GM23248 (cell line): ENCODE data around the gene DEFB128. TPM values are rescaled to one million over a fixed set of nuclear protein-coding genes. Genes with fewer than 3 reads are reported as not detected.

Source experiments
- DNase-seq: peaks from one replicate; pipeline ENCODE4 v3.0.0-alpha.2; 2015
- H2AFZ ChIP-seq: fragments of 200-600 bp; sonication (generic); 2 replicates; pipeline ENCODE4 v1.6.1; 2016; ENCODE audit warnings: antibody characterized with exemption
- H3F3A ChIP-seq: fragments of 200-600 bp; sonication (generic); 2 replicates; pipeline ENCODE4 v1.6.1; 2016; ENCODE audit warnings: mild to moderate bottlenecking, antibody characterized with exemption, mixed run types; ENCODE audit not compliant: insufficient read depth
- H3K27ac ChIP-seq: fragments of 200-600 bp; sonication (generic); 2 replicates; pipeline ENCODE4 v1.5.1; 2016; ENCODE audit warnings: mild to moderate bottlenecking
- H3K27me3 ChIP-seq: fragments of 200-600 bp; sonication (generic); replicated peaks from 2 replicates; pipeline ENCODE4 v1.6.1; 2016; ENCODE audit warnings: mild to moderate bottlenecking; ENCODE audit not compliant: insufficient read depth
- H3K36me3 ChIP-seq: fragments of 200-600 bp; sonication (generic); 2 replicates; pipeline ENCODE4 v1.6.1; 2016; ENCODE audit warnings: low read depth, mild to moderate bottlenecking
- H3K4me1 ChIP-seq: fragments of 200-600 bp; sonication (generic); 2 replicates; pipeline ENCODE4 v1.6.1; 2016; ENCODE audit warnings: mild to moderate bottlenecking; ENCODE audit not compliant: insufficient read depth
- H3K4me2 ChIP-seq: fragments of 200-600 bp; sonication (generic); one replicate; pipeline ENCODE4 v1.6.1; 2016; ENCODE audit warnings: mild to moderate bottlenecking; ENCODE audit not compliant: unreplicated experiment
- H3K4me3 ChIP-seq: fragments of 200-600 bp; sonication (generic); 2 replicates; pipeline ENCODE4 v1.5.1; 2016; ENCODE audit warnings: mild to moderate bottlenecking
- H3K79me2 ChIP-seq: fragments of 200-600 bp; sonication (generic); 2 replicates; pipeline ENCODE4 v1.6.1; 2016; ENCODE audit warnings: mild to moderate bottlenecking; ENCODE audit not compliant: insufficient read depth
- H3K9ac ChIP-seq: fragments of 200-600 bp; sonication (generic); 2 replicates; pipeline ENCODE4 v1.6.1; 2016; ENCODE audit warnings: mild to moderate bottlenecking
- H3K9me2 ChIP-seq: fragments of 200-600 bp; sonication (generic); 2 replicates; pipeline ENCODE4 v1.6.1; 2016; ENCODE audit warnings: mixed run types, mild to moderate bottlenecking, moderate library complexity; ENCODE audit not compliant: insufficient read depth
- H3K9me3 ChIP-seq: fragments of 200-600 bp; sonication (generic); one replicate; pipeline ENCODE4 v1.6.1; 2017; ENCODE audit warnings: low read depth
- H4K20me1 ChIP-seq: fragments of 200-600 bp; sonication (generic); 2 replicates; pipeline ENCODE4 v1.6.0; 2016; ENCODE audit not compliant: insufficient read depth
- EZH2 ChIP-seq: fragments of 200-600 bp; sonication (generic); IDR thresholded peaks from 2 replicates; pipeline ENCODE4 v1.6.1; 2018; ENCODE audit warnings: antibody characterized with exemption, mild to moderate bottlenecking; ENCODE audit not compliant: insufficient read depth, poor library complexity, severe bottlenecking
- EZH2phosphoT487 ChIP-seq: fragments of 200-600 bp; sonication (generic); IDR thresholded peaks from 2 replicates; pipeline ENCODE4 v1.6.1; 2018; ENCODE audit warnings: antibody characterized with exemption, moderate library complexity, mild to moderate bottlenecking, low read depth; ENCODE audit not compliant: insufficient read depth
- WGBS, 2 experiments: methylation state at CpG; one replicate each; pipeline ENCODE4 v1.1.6; 2015 to 2017; ENCODE audit warnings: low lambda C conversion rate in 2 of 2, low coverage in 1 of 2; ENCODE audit errors: missing lambda C conversion rate in 2 of 2; 5-methylcytosine and 5-hydroxymethylcytosine counted together
- in situ Hi-C: fragments of 300-500 bp; cut with MboI; formaldehyde crosslinking; loops from 2 replicates; pipeline ENCODE4 v1.15.0; 2020
- polyA plus RNA-seq: library from polyadenylated mRNA; unstranded; fragments of >200 nt; fragmentation: Nextera tagmentation; extraction: Ambion mirVana; gene quantifications from 2 replicates; pipeline ENCODE4 v1.2.1, GENCODE V29; 2016
- total RNA-seq: library from RNA; depleted of rRNA; stranded (reverse); fragments of >200 nt; shearing (Covaris generic); gene quantifications from 2 replicates; pipeline ENCODE4 v1.2.3, GENCODE V29; 2014

DEFB128 gene
- total and polyA plus RNA-seq, 2 experiments from 2014 or later, result not detected

- no peak overlapping the region for H3K4me2 ChIP-seq
- no peak for TF ChIP-seq EZH2
- TF ChIP-seq EZH2phosphoT487, result no peak
- no peaks in the 10 kb centered on the region for H3K4me1 ChIP-seq
- in situ Hi-C loops, result no loop called here
- H3K9me3 ChIP-seq, result no peaks in the 10 kb centered on the region
- 0 to 5% methylated on average over 1 of the region's 1 CpG for WGBS, 2 experiments
- no peak overlapping the region for H3K9ac ChIP-seq
- no peak overlapping the region for H2AFZ ChIP-seq
- H3K4me3 ChIP-seq, result no peak overlapping the region
- H3K79me2 ChIP-seq, result no peaks in the 10 kb centered on the region
- no peaks in the 10 kb centered on the region for H4K20me1 ChIP-seq
- H3K9me2 ChIP-seq, result no peaks in the 10 kb centered on the region
- H3F3A ChIP-seq, result no peaks in the 10 kb centered on the region
- H3K27me3 ChIP-seq, result 0 out of 2 replicates have a peak, but pooled peaks cover 13% of the 10 kb centered on the region
- peak; percentile 42 for DNase-seq
- H3K36me3 ChIP-seq, result no peaks in the 10 kb centered on the region
- no peak overlapping the region for H3K27ac ChIP-seq
Observed at GRCh38 chr20:219290-220115, 30.0 kb upstream of the DEFB128 start.

DNA sequence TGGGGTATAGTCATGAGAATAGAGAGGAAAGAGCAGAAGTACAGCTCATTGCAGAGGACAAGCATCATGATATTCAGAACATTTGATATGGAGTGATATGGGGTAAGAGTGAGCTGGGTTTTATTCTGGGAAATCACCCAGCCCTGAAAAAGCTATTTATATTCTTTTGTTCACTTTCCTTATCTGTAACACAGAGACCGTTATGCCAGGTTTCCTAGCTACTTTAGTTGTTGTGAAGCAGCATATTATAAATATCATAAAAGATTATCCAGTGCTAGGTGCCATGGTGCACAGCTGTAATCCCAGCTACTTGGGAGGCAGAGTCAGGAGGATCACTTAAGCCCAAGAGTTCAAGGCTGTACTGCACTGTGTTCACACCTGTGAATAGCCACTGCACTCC, 27.8 kb upstream of the DEFB128 start:
- H3K27ac ChIP-seq, result no peak overlapping the region
- H3K4me2 ChIP-seq, result no peak overlapping the region
- no peaks in the 10 kb centered on the region for H3F3A ChIP-seq
- no peak overlapping the region for H2AFZ ChIP-seq
- no peak for DNase-seq
- no peaks in the 10 kb centered on the region for H3K4me1 ChIP-seq
- no peaks in the 10 kb centered on the region for H4K20me1 ChIP-seq
- H3K9ac ChIP-seq, result no peak overlapping the region
- H3K9me2 ChIP-seq, result no peaks in the 10 kb centered on the region
- TF ChIP-seq EZH2 (no peak), EZH2phosphoT487 (no peak)
- no peaks in the 10 kb centered on the region for H3K9me3 ChIP-seq
- in situ Hi-C loops, result no loop called here
- H3K79me2 ChIP-seq, result no peaks in the 10 kb centered on the region
- WGBS, 2 experiments, result 24 to 50% methylated on average over 1 of the region's 1 CpG
- H3K27me3 ChIP-seq, result peaks cover 15% of the 10 kb centered on the region; the same call in 1 of the 2 replicates
- no peak overlapping the region for H3K4me3 ChIP-seq
- no peaks in the 10 kb centered on the region for H3K36me3 ChIP-seq

DNA sequence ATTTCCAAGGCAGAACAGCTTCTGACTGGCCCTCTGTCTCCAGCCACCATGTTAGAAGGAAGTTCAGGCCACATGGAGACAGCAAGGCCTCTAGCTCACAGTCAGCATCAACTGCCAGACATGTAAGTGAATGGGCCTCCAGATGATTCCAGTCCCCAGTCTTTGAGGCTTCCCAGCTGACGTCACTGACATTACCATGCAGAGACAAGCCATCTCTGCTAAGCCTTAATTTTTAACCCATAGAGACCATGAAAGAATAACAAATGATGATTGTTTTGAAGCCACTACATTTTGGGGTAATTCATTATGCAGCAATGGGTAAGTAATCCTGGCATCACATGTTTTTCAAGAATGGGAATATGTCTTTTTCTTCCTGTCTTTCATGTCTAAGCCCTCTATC, 26.3 kb upstream of the DEFB128 start:
- H3K27ac ChIP-seq, result no peak overlapping the region
- H4K20me1 ChIP-seq, result no peaks in the 10 kb centered on the region
- peaks cover 17% of the 10 kb centered on the region; the same call in 1 of the 2 replicates for H3K27me3 ChIP-seq
- no peak overlapping the region for H2AFZ ChIP-seq
- H3K4me2 ChIP-seq, result no peak overlapping the region
- H3K9ac ChIP-seq, result no peak overlapping the region
- H3F3A ChIP-seq, result no peaks in the 10 kb centered on the region
- DNase-seq, result no peak
- H3K36me3 ChIP-seq, result no peaks in the 10 kb centered on the region
- no peaks in the 10 kb centered on the region for H3K9me2 ChIP-seq
- H3K4me1 ChIP-seq, result no peaks in the 10 kb centered on the region
- no peak for TF ChIP-seq EZH2phosphoT487
- TF ChIP-seq EZH2, result no peak
- no peaks in the 10 kb centered on the region for H3K79me2 ChIP-seq
- in situ Hi-C loops, result no loop called here
- WGBS, 2 experiments, result 0 to 8% methylated on average over 1 of the region's 1 CpG
- no peaks in the 10 kb centered on the region for H3K9me3 ChIP-seq
- H3K4me3 ChIP-seq, result no peak overlapping the region

DNA sequence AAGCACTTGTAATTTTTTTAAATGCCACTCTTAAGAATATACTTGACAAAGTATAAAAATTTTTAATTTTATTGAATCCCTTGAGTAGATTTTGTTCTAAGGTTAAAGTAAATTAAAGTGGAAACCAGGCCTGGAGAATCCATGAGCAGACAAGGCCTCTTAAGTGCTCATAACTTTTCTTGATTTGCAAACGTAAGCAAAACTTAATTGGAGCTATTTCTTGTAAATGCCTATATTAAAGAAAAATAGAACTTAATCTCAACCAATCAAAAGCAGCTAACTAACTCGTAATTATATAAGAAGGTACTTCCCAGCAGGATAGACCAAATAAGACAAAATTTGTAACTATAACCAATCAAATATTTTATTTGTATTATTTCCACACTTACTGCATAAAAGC, 24.9 kb upstream of the DEFB128 start:
- Histone ChIP-seq H3K4me3 (no peak overlapping the region), H4K20me1 (no peaks in the 10 kb centered on the region), H3K9me2 (no peaks in the 10 kb centered on the region), H3K4me2 (no peak overlapping the region), H3K27ac (no peak overlapping the region), H3K9ac (no peak overlapping the region), H3K27me3 (peaks cover 17% of the 10 kb centered on the region; the same call in 1 of the 2 replicates), H3K36me3 (no peaks in the 10 kb centered on the region), H3K79me2 (no peaks in the 10 kb centered on the region), H2AFZ (no peak overlapping the region), H3K4me1 (no peaks in the 10 kb centered on the region), H3F3A (no peaks in the 10 kb centered on the region), H3K9me3 (no peaks in the 10 kb centered on the region)
- no peak for DNase-seq
- no peak for TF ChIP-seq EZH2
- TF ChIP-seq EZH2phosphoT487, result no peak
- in situ Hi-C loops, result no loop called here
- 20 to 32% methylated on average over 2 of the region's 2 CpGs for WGBS, 2 experiments
